NCI-H2196 treated with DMSO at 0.1 percent for 48 hours (cell line): ENCODE data around the gene ZNF536.

Source experiments
- DNase-seq: peaks from one replicate; lab custom pipeline; 2025; ENCODE audit not compliant: unreplicated experiment; lab: John Stamatoyannopoulos, UW

The ZNF536 gene

DNA sequence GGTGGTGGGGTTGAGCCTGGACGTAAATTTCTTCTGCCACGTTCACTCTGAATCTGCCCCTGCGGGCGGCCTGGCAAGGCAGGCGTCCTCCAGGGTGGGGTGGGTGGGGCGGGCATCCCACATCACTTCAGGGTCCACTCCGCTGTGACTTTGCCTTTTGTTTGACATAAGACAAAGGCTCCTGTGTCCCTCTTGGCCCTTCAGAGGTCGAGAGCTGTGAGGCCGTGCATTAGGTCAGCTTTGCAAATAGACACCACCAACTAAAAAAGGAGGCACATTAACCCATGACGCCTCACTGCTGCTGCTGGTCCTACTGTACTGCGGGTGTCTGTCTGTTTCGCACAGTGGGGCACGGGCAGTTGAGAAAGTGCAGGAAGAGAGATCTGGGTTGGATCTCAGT lies 10.5 kb upstream of the ZNF536 start:
- DNase-seq, result no peak

DNA sequence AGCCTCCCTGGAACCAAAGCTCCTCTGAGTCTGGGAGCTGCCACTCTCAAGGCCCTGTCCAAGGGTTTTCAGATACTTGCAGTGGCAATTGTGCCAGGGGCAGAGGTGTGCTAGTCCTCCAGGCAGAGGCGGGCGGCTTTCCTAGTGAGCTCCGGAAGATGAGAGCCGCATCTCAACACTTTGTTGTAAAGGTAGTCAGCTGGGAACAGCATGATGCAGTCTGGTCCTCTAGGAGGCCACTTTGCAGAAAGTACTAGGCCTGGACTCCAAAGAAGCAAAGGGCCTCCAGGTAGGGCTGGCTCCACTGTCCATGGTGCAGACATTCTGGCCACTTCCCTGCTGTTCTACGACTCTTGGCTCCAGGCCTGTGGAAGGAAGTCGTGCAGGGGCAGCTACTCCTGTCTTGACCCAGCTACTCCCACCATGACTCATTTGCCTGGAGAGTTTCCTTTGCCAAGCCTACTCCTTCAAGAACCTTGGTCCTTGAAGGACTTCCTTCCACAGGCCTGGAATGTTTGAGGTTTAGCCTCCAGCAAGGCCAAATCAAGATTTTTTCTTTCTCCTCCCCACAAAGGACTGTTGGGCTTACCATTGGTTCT lies 9.9 kb upstream of the ZNF536 start:
- no peak for DNase-seq

- no peak for DNase-seq
Measured at GRCh38 chr19:30363073-30363472, 9.1 kb upstream of the ZNF536 start.

DNA sequence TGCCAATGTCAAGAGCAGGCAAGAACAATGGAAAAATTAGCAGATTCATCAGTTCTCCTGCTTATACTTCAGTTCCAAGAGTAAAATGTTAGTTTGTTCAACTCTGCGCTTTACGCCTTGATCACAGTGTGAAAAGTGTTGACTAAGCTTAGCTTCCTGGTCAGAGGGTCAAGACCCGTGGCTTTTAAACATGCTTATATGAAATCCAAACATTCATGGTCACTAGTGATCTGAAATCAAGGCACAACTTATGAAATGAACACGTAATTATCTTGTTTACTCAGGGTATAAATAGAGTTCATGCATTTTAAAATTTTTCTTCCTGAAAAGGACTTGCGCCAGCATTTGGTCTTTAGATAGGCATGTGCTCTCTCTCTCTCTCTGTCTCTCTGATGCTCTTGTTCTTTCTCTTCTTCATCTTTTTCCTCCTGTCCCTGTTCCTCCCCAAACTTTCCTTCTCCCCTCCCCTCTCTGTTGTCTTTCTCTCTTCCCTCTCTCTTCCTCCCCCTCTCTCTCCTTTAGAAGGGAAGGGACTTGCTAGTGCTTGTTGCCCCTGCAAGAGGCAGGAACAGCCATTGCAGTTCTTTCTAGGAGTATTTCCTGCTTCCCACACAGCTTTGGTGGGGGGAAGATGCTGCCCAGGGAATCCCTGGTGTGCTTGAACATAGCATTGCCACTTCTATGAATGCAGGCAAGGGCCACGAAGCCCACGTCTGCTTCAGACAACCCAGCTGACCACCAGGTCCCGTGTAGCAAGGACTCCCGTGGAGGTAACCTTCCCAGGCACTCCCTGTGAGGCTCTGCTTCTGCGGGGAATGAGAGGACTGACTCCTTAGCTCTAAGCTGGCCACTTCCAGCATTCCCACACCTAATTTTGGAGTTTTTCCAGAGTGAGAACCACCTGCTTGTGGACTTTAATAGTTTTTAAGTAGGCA lies 7.1 kb upstream of the ZNF536 start:
- no peak for DNase-seq

GRCh38 chr19:30366282-30366681 lies 5.9 kb upstream of the ZNF536 start:
- DNase-seq, result no peak

DNA sequence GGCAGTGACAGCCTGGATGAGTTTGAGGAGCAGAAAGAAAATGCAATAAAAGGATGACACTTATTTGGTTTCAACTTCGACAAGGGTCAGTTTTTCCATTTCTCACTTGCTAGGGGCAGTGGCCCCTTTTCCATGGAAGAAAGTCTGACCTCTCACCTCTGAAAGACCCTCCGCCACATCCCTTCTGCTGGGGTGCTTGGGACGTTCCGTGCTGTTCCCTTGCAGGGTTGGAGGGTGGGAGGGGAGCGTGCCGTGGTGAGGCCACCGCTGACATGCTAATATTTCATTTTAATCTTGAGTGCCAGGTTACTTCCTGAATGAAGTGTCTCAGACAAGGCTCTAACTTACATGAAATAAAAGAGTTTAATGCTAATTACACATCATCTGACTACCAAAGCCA lies 5.2 kb upstream of the ZNF536 start:
- no peak for DNase-seq

DNA sequence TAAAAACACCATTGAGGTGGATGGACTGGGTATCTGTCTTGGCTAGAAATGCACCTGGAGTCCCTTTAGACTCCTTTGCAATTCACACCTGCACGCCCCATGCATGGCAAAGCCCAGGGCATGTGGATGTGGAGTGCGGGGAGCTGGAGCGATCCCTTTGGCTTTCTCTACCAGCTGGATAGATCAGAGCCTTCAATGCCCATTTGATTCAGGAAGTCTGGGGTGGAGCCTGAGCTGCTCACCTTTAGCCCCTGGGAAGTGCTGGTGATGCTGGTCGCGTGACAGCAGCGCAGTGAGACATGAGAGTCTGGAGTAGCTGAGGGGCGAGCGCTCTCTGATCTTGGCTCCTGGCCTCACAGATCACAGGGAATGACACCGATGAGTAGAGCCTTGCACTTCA lies 4.8 kb upstream of the ZNF536 start:
- DNase-seq, result no peak

- DNase-seq, result no peak
Measured at GRCh38 chr19:30369833-30370232, 2.4 kb upstream of the ZNF536 start.

GRCh38 chr19:30371161-30371836 lies 885 bp upstream of the ZNF536 start:
- DNase-seq, result no peak

DNA sequence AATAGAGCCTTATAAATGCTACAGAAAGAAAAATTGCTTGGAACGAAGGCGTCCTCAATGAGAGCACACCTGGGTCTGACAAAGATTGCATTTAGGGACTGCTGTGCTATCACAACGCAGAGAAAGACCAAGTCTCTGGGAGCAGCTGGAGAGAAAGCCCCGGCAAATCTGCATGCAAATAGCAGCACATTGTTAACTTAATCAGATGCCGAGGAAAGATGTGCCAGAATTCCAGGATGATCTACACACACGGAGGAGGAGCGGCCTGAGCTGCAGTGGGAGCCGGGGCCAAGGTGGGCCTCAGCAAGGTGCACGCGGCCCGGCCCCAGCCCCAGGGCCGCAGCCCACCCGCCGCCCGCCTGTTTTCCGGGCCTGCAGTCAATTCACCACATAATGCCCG lies 1.4 kb downstream of the ZNF536 start:
- no peak for DNase-seq

- DNase-seq, result no peak
Measured at GRCh38 chr19:30374539-30374864, 2.3 kb downstream of the ZNF536 start.

DNA sequence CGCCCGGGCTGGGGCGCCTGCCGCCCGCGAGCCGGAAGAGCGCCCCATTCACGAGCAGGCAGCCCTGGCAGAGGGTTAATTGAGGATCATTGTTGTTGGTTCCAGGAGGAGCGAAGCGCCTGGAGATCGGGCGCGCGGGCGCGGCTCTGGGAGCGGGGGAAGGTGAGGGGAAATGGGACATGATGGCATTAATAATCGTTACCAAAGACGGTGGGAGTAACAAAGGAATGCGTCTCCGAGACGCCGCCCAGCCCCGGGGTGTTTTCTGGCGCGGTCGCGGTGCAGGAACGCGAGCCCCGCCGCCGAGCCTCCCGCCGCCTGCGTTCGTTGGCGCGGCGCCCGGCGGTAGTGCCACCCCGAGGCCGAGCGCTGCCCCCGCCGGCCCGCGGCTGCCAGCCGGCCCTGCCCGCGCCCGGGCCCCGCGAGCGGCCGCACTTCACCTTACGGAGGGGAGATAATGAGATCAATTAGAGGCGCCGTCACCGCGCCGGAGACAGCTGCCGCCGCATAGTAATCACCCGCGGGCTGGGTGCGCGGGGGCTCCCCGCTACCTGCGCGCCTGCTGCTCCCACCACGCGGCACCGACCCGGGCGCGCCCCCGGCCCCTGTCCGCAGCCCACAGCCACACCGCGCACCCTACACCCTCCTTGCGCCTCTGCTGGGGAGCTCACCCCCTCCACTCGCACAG lies 2.8 kb downstream of the ZNF536 start:
- no peak for DNase-seq

DNA sequence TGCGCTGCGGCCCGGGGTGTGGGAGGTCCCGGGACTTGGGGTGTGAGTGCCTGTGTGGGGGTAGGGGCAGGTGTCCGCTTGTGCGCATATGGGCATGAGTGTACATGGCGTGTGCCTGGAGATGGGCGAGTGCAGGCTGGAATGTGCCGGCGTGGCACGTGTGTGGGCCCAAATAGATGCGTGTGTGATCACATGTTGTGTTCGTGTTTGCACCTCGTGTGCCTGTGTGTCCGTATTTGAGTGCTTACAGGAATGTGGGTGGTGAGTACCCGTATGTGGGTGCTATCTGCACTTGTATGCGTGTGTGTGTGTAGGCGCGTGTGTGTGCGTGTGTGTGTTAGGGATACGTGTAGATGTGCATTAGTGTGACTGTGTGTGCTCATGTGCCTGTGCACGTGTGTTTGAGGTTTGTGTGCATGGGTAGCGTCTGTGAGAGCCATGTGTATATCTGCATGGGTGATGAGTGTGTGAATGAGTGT lies 3.4 kb downstream of the ZNF536 start:
- DNase-seq, result no peak

GRCh38 chr19:30376272-30376671 lies 4.1 kb downstream of the ZNF536 start:
- no peak for DNase-seq

DNA sequence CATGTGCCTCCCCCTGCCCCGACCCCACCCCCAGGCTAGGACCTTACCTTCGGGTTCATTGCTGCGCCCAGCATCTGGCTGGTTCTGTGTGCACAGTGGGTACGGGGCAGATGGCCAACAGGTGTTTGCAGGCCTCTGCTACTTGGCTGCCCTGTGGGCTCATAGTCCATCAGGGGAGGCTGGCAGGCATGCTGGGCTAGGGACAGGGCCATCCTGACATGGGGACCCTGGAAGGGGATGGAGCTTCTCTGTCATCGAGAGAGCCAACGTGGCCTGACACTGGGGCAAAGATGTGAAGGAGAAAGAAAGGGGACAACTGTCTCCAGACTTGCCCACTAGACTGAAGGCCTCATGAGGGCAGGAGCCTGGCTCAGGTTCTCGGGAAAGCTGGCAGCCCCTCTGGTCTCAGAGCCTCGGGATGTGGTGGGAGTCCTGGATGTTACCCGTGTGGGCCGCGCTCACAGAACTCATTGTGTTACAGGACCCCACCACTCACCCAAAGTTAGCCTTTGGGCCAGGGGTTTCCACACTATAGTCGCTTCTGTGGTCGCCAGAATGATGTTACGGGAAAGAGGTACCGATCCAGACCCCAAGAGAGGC lies 4.7 kb downstream of the ZNF536 start:
- no peak for DNase-seq

- DNase-seq, result no peak
Measured at GRCh38 chr19:30378701-30379100, 6.5 kb downstream of the ZNF536 start.

GRCh38 chr19:30379841-30380610 lies 7.8 kb downstream of the ZNF536 start:
- no peak for DNase-seq

DNA sequence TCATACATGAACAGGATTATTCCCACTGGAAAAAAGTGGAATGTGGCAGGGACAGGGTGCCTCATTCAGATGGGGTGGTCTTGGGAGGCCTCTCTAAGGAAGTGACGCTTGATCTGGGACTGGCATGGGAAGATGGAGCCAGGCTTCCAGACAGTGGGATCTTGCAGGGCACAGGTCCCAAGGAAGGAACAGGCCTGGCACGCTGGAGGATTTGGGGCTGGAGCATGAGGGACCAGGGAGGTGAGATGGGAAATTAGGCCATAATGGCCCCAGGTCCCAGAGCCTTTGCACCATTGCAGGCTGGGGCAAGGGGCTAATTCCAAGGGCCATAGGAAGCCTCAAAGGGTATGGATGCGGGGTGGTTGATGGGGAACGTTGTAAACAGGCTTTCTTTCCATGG lies 9.2 kb downstream of the ZNF536 start:
- DNase-seq, result no peak

GRCh38 chr19:30385174-30385573 lies 13.0 kb downstream of the ZNF536 start:
- DNase-seq, result no peak

DNA sequence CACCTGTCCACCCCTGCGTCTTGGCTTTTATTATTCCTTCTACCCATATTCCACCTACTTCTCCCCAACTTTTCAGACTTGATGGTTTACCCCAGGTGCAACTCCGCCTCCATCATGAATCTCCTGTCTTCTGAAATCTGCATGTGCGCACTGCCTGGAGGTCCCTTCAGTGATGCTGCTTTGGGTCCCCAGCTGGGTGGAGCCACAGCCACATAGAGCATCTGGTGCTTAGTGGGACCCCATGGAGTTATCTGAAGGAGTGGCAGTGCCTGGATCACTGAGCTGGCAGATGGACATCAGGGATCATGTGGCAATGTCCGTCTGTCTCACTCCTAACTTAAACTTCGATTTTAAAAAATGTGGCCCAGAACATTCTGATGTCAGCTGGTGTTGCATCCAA lies 13.5 kb downstream of the ZNF536 start:
- DNase-seq, result no peak
